SK-N-MC (cell line): ENCODE data around the gene RPN1.

ENCODE experiments used
- EZH2 ChIP-seq: fragments of 200-600 bp; sonication (generic); IDR thresholded peaks from one replicate; pipeline ENCODE4 v1.6.1; 2017; ENCODE audit warnings: antibody characterized with exemption
- FOXP2 ChIP-seq: optimal IDR thresholded peaks from 2 replicates; pipeline ENCODE3; 2011; ENCODE audit warnings: mild to moderate bottlenecking, moderate library complexity; ENCODE audit not compliant: insufficient read depth; ENCODE audit errors: extremely low read length, control extremely low read depth
- POLR2AphosphoS5 ChIP-seq: IDR thresholded peaks from 2 replicates; pipeline ENCODE4 v1.6.1; 2012; ENCODE audit warnings: mild to moderate bottlenecking, low read depth, low read length, borderline replicate concordance

DNA sequence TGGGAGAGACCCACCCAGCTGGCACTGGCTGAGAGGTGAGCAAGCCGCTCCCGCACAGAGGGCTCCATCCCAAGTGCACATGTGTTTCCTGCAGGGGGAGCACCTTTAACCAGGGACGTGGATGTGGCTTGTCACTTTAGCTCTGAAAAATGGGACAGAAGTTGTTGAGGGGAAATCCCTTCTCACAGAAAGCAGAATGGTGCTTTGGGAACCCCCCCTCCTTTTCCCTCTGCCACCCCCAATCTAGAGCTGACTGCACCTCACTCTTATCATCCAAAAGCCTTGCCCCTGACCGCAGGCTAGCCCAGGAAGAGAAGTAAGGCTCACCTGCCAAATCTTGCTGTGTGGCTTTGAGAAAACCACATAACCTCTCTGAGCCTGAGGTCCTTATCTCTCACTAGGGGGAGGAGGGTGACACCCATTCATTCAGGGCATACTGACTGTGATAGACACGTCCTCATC is 77.9 kb downstream of the RPN1 start:
- TF ChIP-seq EZH2: no peak
- TF ChIP-seq POLR2AphosphoS5: no peak
- TF ChIP-seq FOXP2: no peak
